ENCODE measurements around the gene AURKAIP1.
"Not testable (repeated sequence)": the region's sequence is repeated elsewhere in the genome, so short reads cannot be mapped to it uniquely, and the experiment has no call there.

The AURKAIP1 gene

GRCh38 chr1:1370771-1371300, 4.2 kb downstream of the AURKAIP1 start:
- Histone ChIP-seq H3K27ac (ENCODE audit: low read depth, low read length) (no peak overlapping the region), H3K9ac (ENCODE audit: low read depth, low read length) (no peak overlapping the region), H3K27me3 (ENCODE audit: control insufficient read depth, insufficient read depth, low read length) (no peaks in the 10 kb centered on the region), H3K9me3 (ENCODE audit: control insufficient read depth, insufficient read depth, low read length) (peaks cover 16% of the 10 kb centered on the region), H3K4me3 (ENCODE audit: low read depth, low read length) (no peak overlapping the region), H3K36me3 (ENCODE audit: control insufficient read depth, insufficient read depth, low read length) (peaks cover 10% of the 10 kb centered on the region), H3K4me1 (ENCODE audit: control insufficient read depth, insufficient read depth, low read length) (0 out of 2 replicates have a peak, but pooled peaks cover 6% of the 10 kb centered on the region)

GRCh38 chr1:1370094-1370493, 4.9 kb downstream of the AURKAIP1 start:
- not testable (repeated sequence) for H3K9ac ChIP-seq (ENCODE audit: low read depth, low read length); H3K27ac ChIP-seq (ENCODE audit: low read depth, low read length); H3K36me3 ChIP-seq (ENCODE audit: control insufficient read depth, insufficient read depth, low read length); H3K4me1 ChIP-seq (ENCODE audit: control insufficient read depth, insufficient read depth, low read length); H3K4me3 ChIP-seq (ENCODE audit: low read depth, low read length); H3K27me3 ChIP-seq (ENCODE audit: control insufficient read depth, insufficient read depth, low read length)
- H3K9me3 ChIP-seq (ENCODE audit: control insufficient read depth, insufficient read depth, low read length) = peaks cover 18% of the 10 kb centered on the region

GRCh38 chr1:1367315-1367714, 7.7 kb downstream of the AURKAIP1 start:
- no peaks in the 10 kb centered on the region for H3K27me3 ChIP-seq (ENCODE audit: control insufficient read depth, insufficient read depth, low read length)
- no peaks in the 10 kb centered on the region for H3K36me3 ChIP-seq (ENCODE audit: control insufficient read depth, insufficient read depth, low read length)
- H3K9ac ChIP-seq (ENCODE audit: low read depth, low read length) = no peak overlapping the region
- peaks cover 18% of the 10 kb centered on the region for H3K9me3 ChIP-seq (ENCODE audit: control insufficient read depth, insufficient read depth, low read length)
- H3K27ac ChIP-seq (ENCODE audit: low read depth, low read length) = no peak overlapping the region
- H3K4me3 ChIP-seq (ENCODE audit: low read depth, low read length) = no peak overlapping the region
- no peaks in the 10 kb centered on the region for H3K4me1 ChIP-seq (ENCODE audit: control insufficient read depth, insufficient read depth, low read length)

GRCh38 chr1:1366699-1367066, 8.3 kb downstream of the AURKAIP1 start:
- Histone ChIP-seq H3K36me3 (ENCODE audit: control insufficient read depth, insufficient read depth, low read length) (no peaks in the 10 kb centered on the region), H3K9me3 (ENCODE audit: control insufficient read depth, insufficient read depth, low read length) (peaks cover 18% of the 10 kb centered on the region), H3K4me3 (ENCODE audit: low read depth, low read length) (no peak overlapping the region), H3K27ac (ENCODE audit: low read depth, low read length) (no peak overlapping the region), H3K9ac (ENCODE audit: low read depth, low read length) (no peak overlapping the region), H3K27me3 (ENCODE audit: control insufficient read depth, insufficient read depth, low read length) (no peaks in the 10 kb centered on the region), H3K4me1 (ENCODE audit: control insufficient read depth, insufficient read depth, low read length) (no peaks in the 10 kb centered on the region)

- H3K27me3 ChIP-seq (ENCODE audit: control insufficient read depth, insufficient read depth, low read length) = no peaks in the 10 kb centered on the region
- no peak overlapping the region for H3K9ac ChIP-seq (ENCODE audit: low read depth, low read length)
- H3K4me1 ChIP-seq (ENCODE audit: control insufficient read depth, insufficient read depth, low read length) = no peaks in the 10 kb centered on the region
These were observed 8.9 kb downstream of the AURKAIP1 start for GRCh38 chr1:1365875-1366698.

GRCh38 chr1:1364266-1364665, 10.7 kb downstream of the AURKAIP1 start:
- Histone ChIP-seq H3K27ac (ENCODE audit: low read depth, low read length) (no peak overlapping the region), H3K36me3 (ENCODE audit: control insufficient read depth, insufficient read depth, low read length) (no peaks in the 10 kb centered on the region), H3K4me3 (ENCODE audit: low read depth, low read length) (no peak overlapping the region), H3K27me3 (ENCODE audit: control insufficient read depth, insufficient read depth, low read length) (no peaks in the 10 kb centered on the region), H3K9ac (ENCODE audit: low read depth, low read length) (no peak overlapping the region), H3K9me3 (ENCODE audit: control insufficient read depth, insufficient read depth, low read length) (peaks cover 18% of the 10 kb centered on the region), H3K4me1 (ENCODE audit: control insufficient read depth, insufficient read depth, low read length) (peaks cover 4% of the 10 kb centered on the region; the same call in 1 of the 2 replicates)

More at GRCh38 chr1:1365875-1366698, 8.9 kb downstream of the AURKAIP1 start:
- Histone ChIP-seq H3K4me3 (ENCODE audit: low read depth, low read length) (no peak overlapping the region), H3K27ac (ENCODE audit: low read depth, low read length) (no peak overlapping the region), H3K36me3 (ENCODE audit: control insufficient read depth, insufficient read depth, low read length) (no peaks in the 10 kb centered on the region), H3K9me3 (ENCODE audit: control insufficient read depth, insufficient read depth, low read length) (peaks cover 18% of the 10 kb centered on the region)

GRCh38 chr1:1361982-1362423, 13.0 kb downstream of the AURKAIP1 start:
- no peaks in the 10 kb centered on the region for H3K36me3 ChIP-seq (ENCODE audit: control insufficient read depth, insufficient read depth, low read length)
- no peak overlapping the region for H3K9ac ChIP-seq (ENCODE audit: low read depth, low read length)
- peaks cover 13% of the 10 kb centered on the region; the same call in 1 of the 2 replicates for H3K9me3 ChIP-seq (ENCODE audit: control insufficient read depth, insufficient read depth, low read length)
- H3K4me3 ChIP-seq (ENCODE audit: low read depth, low read length) = no peak overlapping the region
- H3K4me1 ChIP-seq (ENCODE audit: control insufficient read depth, insufficient read depth, low read length) = peaks cover 19% of the 10 kb centered on the region
- H3K27ac ChIP-seq (ENCODE audit: low read depth, low read length) = peak overlapping the region; percentile 38
- no peaks in the 10 kb centered on the region for H3K27me3 ChIP-seq (ENCODE audit: control insufficient read depth, insufficient read depth, low read length)

- peaks cover 19% of the 10 kb centered on the region for H3K4me1 ChIP-seq (ENCODE audit: control insufficient read depth, insufficient read depth, low read length)
- H3K36me3 ChIP-seq (ENCODE audit: control insufficient read depth, insufficient read depth, low read length) = no peaks in the 10 kb centered on the region
- H3K9me3 ChIP-seq (ENCODE audit: control insufficient read depth, insufficient read depth, low read length) = peaks cover 7% of the 10 kb centered on the region; the same call in 1 of the 2 replicates
- H3K4me3 ChIP-seq (ENCODE audit: low read depth, low read length) = no peak overlapping the region
- H3K27me3 ChIP-seq (ENCODE audit: control insufficient read depth, insufficient read depth, low read length) = no peaks in the 10 kb centered on the region
- no peak overlapping the region for H3K9ac ChIP-seq (ENCODE audit: low read depth, low read length)
- peak overlapping the region; percentile 38 for H3K27ac ChIP-seq (ENCODE audit: low read depth, low read length)
These were observed 13.6 kb downstream of the AURKAIP1 start for GRCh38 chr1:1361233-1361981.

- peaks cover 19% of the 10 kb centered on the region for H3K4me1 ChIP-seq (ENCODE audit: control insufficient read depth, insufficient read depth, low read length)
- H3K4me3 ChIP-seq (ENCODE audit: low read depth, low read length) = no peak overlapping the region
- no peaks in the 10 kb centered on the region for H3K27me3 ChIP-seq (ENCODE audit: control insufficient read depth, insufficient read depth, low read length)
- H3K36me3 ChIP-seq (ENCODE audit: control insufficient read depth, insufficient read depth, low read length) = no peaks in the 10 kb centered on the region
- no peaks in the 10 kb centered on the region for H3K9me3 ChIP-seq (ENCODE audit: control insufficient read depth, insufficient read depth, low read length)
- H3K9ac ChIP-seq (ENCODE audit: low read depth, low read length) = no peak overlapping the region
- H3K27ac ChIP-seq (ENCODE audit: low read depth, low read length) = peak overlapping the region; percentile 29
These were observed 14.4 kb downstream of the AURKAIP1 start for GRCh38 chr1:1360506-1361169.

- Histone ChIP-seq H3K9ac (ENCODE audit: low read depth, low read length) (no peak overlapping the region), H3K4me1 (ENCODE audit: control insufficient read depth, insufficient read depth, low read length) (peaks cover 19% of the 10 kb centered on the region), H3K27me3 (ENCODE audit: control insufficient read depth, insufficient read depth, low read length) (peaks cover 6% of the 10 kb centered on the region), H3K27ac (ENCODE audit: low read depth, low read length) (peak overlapping the region; percentile 59), H3K4me3 (ENCODE audit: low read depth, low read length) (no peak overlapping the region), H3K36me3 (ENCODE audit: control insufficient read depth, insufficient read depth, low read length) (no peaks in the 10 kb centered on the region), H3K9me3 (ENCODE audit: control insufficient read depth, insufficient read depth, low read length) (no peaks in the 10 kb centered on the region)
These were observed 15.1 kb downstream of the AURKAIP1 start for GRCh38 chr1:1359664-1360468.

Measured in HUES48 (cell line).